ENCODE measurements around the gene HLA-DMA. TPM values are rescaled to one million over a fixed set of nuclear protein-coding genes. Genes with fewer than 3 reads are reported as not detected.

The HLA-DMA gene
- total RNA-seq, 4 donors from 2014 or later, result 47.0 to 79.9 (median 62.1) TPM

GRCh38 chr6:32977272-32977952, 24.5 kb upstream of the HLA-DMA start:
- DNase-seq, result no peak
- Histone ChIP-seq H3K4me3 (peak overlapping the region in 1 of 4 donors; percentile 6), H3K27me3 (no peaks in the 10 kb centered on the region), H3K27ac (no peak overlapping the region), H3K36me3 (peaks cover 3 to 84% (median 3%) of the 10 kb centered on the region in 3 donors), H3K4me1 (peaks cover 0 to 71% (median 7%) of the 10 kb centered on the region in 4 donors), H3K9me3 (no peaks in the 10 kb centered on the region)
- no peak for TF ChIP-seq CTCF (IDR thresholded peaks at IDR 0.05)
- no peak for TF ChIP-seq POLR2A (IDR thresholded peaks at IDR 0.05)

GRCh38 chr6:32976334-32977069, 23.6 kb upstream of the HLA-DMA start:
- no peaks in the 10 kb centered on the region for H3K9me3 ChIP-seq
- H3K27ac ChIP-seq, result no peak overlapping the region
- H3K27me3 ChIP-seq, result no peaks in the 10 kb centered on the region
- H3K36me3 ChIP-seq, result peaks cover 3 to 82% (median 3%) of the 10 kb centered on the region in 3 donors
- H3K4me1 ChIP-seq, result peaks cover 0 to 62% (median 5%) of the 10 kb centered on the region in 4 donors
- DNase-seq, result no peak
- no peak for TF ChIP-seq POLR2A (IDR thresholded peaks at IDR 0.05)
- no peak for TF ChIP-seq CTCF (IDR thresholded peaks at IDR 0.05)
- H3K4me3 ChIP-seq, result no peak overlapping the region

- Histone ChIP-seq H3K36me3 (peaks cover 3 to 76% (median 3%) of the 10 kb centered on the region in 3 donors), H3K27ac (no peak overlapping the region), H3K27me3 (no peaks in the 10 kb centered on the region), H3K4me3 (no peak overlapping the region), H3K4me1 (peaks cover 0 to 58% (median 5%) of the 10 kb centered on the region in 4 donors), H3K9me3 (no peaks in the 10 kb centered on the region)
- no peak for DNase-seq
- TF ChIP-seq CTCF (IDR thresholded peaks at IDR 0.05) (no peak), POLR2A (IDR thresholded peaks at IDR 0.05) (no peak)
Measured at GRCh38 chr6:32975886-32976285, 23.0 kb upstream of the HLA-DMA start.

- Histone ChIP-seq H3K9me3 (no peaks in the 10 kb centered on the region), H3K36me3 (peaks cover 0 to 64% (median 3%) of the 10 kb centered on the region in 3 donors), H3K4me1 (peaks cover 0 to 51% (median 5%) of the 10 kb centered on the region in 4 donors), H3K27me3 (no peaks in the 10 kb centered on the region), H3K4me3 (peak overlapping the region; percentile 81 to 95 (median 90)), H3K27ac (peak overlapping the region in 1 of 4 donors; percentile 100)
- no peak for DNase-seq
- TF ChIP-seq CTCF (IDR thresholded peaks at IDR 0.05) (no peak), POLR2A (IDR thresholded peaks at IDR 0.05) (no peak)
Measured at GRCh38 chr6:32974541-32975308, 21.8 kb upstream of the HLA-DMA start.

- Histone ChIP-seq H3K4me1 (peaks cover 0 to 43% (median 5%) of the 10 kb centered on the region in 4 donors), H3K27ac (peak overlapping the region in 3 of 4 donors; percentile 60 to 100 (median 74)), H3K27me3 (no peaks in the 10 kb centered on the region), H3K9me3 (no peaks in the 10 kb centered on the region), H3K4me3 (peak overlapping the region; percentile 81 to 95 (median 90)), H3K36me3 (peaks cover 0 to 57% (median 3%) of the 10 kb centered on the region in 3 donors)
- no peak for DNase-seq
- TF ChIP-seq CTCF (IDR thresholded peaks at IDR 0.05) (no peak), POLR2A (IDR thresholded peaks at IDR 0.05) (no peak)
Measured at GRCh38 chr6:32974016-32974333, 21.1 kb upstream of the HLA-DMA start.

All from Peyer's patch (tissue), 4 donors.